Fibroblast of lung (primary cell): ENCODE results near the gene CCK. TPM values are rescaled to one million over a fixed set of nuclear protein-coding genes. Genes with fewer than 3 reads are reported as not detected.

Experiments
- DNase-seq, 2 donors: peaks; one replicate each; pipeline versions ENCODE4 v3.0.0 to v3.0.0-alpha.2; 2010; ENCODE audit warnings: low read depth in 2 of 2
- H2AFZ ChIP-seq: 2 replicates; pipeline ENCODE4 v1.5.1; 2012; ENCODE audit warnings: low read length, control low read depth, inconsistent platforms
- H3K27ac ChIP-seq: 2 replicates; pipeline ENCODE4 v1.5.1; 2011; ENCODE audit warnings: low read length, control low read depth; ENCODE audit not compliant: insufficient read depth
- H3K27me3 ChIP-seq: 2 replicates; pipeline ENCODE4 v1.5.1; 2011; ENCODE audit warnings: mild to moderate bottlenecking, low read length; ENCODE audit not compliant: control insufficient read depth, insufficient read depth
- H3K36me3 ChIP-seq: 2 replicates; pipeline ENCODE4 v1.5.1; 2011; ENCODE audit warnings: low read length; ENCODE audit not compliant: control insufficient read depth, insufficient read depth
- H3K4me1 ChIP-seq: 2 replicates; pipeline ENCODE4 v1.5.1; 2011; ENCODE audit warnings: low read length; ENCODE audit not compliant: control insufficient read depth, insufficient read depth; ENCODE audit errors: extremely low read depth
- H3K4me2 ChIP-seq: 2 replicates; pipeline ENCODE4 v1.5.1; 2011; ENCODE audit warnings: low read length, control low read depth; ENCODE audit not compliant: insufficient read depth; ENCODE audit errors: extremely low read depth
- H3K4me3 ChIP-seq, 4 experiments: fragments of 200-600 bp in 1 of 4; sonication (generic) in 1 of 4; replicated peaks in 1 of 4; 2 replicates each; pipeline ENCODE4 v1.5.1; 2011 to 2016; ENCODE audit warnings: low read length in 4 of 4, low read depth in 3 of 4, mild to moderate bottlenecking in 3 of 4, control low read depth in 2 of 4, inconsistent platforms in 1 of 4, mixed read lengths in 1 of 4; ENCODE audit not compliant: insufficient read depth in 1 of 4; ENCODE audit errors: control extremely low read depth in 1 of 4
- H3K79me2 ChIP-seq: 2 replicates; pipeline ENCODE4 v1.5.1; 2012; ENCODE audit warnings: mild to moderate bottlenecking, low read length, inconsistent platforms; ENCODE audit not compliant: control insufficient read depth, insufficient read depth
- H3K9ac ChIP-seq: 2 replicates; pipeline ENCODE4 v1.5.1; 2011; ENCODE audit warnings: mild to moderate bottlenecking, low read length, control low read depth; ENCODE audit not compliant: insufficient read depth
- H3K9me3 ChIP-seq: 2 replicates; pipeline ENCODE4 v1.5.1; 2012; ENCODE audit warnings: low read depth, low read length; ENCODE audit not compliant: control insufficient read depth, insufficient read depth
- H4K20me1 ChIP-seq: 2 replicates; pipeline ENCODE4 v1.5.1; 2011; ENCODE audit warnings: low read length; ENCODE audit not compliant: control insufficient read depth, insufficient read depth; ENCODE audit errors: extremely low read depth
- CTCF ChIP-seq, 2 donors: IDR thresholded peaks in 1 of 2; conservative IDR thresholded peaks in 1 of 2; 1 replicate in 1 of 2; 2 replicates in 1 of 2; pipeline ENCODE4 v1.5.1; 2011 to 2012; ENCODE audit warnings: low read length in 2 of 2, control low read depth in 1 of 2, inconsistent platforms in 1 of 2, low read depth in 1 of 2, mild to moderate bottlenecking in 1 of 2
- EZH2 ChIP-seq: IDR thresholded peaks from 2 replicates; pipeline ENCODE4 v1.5.1; 2012; ENCODE audit warnings: low read length, control low read depth, mild to moderate bottlenecking; ENCODE audit errors: missing control alignments
- polyA plus RNA-seq, 2 donors: library from polyadenylated mRNA; depleted of rRNA in 1 of 2; stranded (reverse) in 1 of 2; unstranded in 1 of 2; fragments of >200 nt; gene quantifications; 2 replicates each; pipeline ENCODE4 v1.2.1, GENCODE V29; 2011 to 2012; ENCODE audit warnings: missing spikeins in 1 of 2
- total RNA-seq: library from RNA; depleted of rRNA; stranded (reverse); fragments of >200 nt; gene quantifications from 2 replicates; pipeline ENCODE4 v1.2.1, GENCODE V29; 2014

The CCK gene
- total and polyA plus RNA-seq, 2 donors (not counting 1 experiment from before 2014, with no cell fraction given), result 0.33 TPM

DNA sequence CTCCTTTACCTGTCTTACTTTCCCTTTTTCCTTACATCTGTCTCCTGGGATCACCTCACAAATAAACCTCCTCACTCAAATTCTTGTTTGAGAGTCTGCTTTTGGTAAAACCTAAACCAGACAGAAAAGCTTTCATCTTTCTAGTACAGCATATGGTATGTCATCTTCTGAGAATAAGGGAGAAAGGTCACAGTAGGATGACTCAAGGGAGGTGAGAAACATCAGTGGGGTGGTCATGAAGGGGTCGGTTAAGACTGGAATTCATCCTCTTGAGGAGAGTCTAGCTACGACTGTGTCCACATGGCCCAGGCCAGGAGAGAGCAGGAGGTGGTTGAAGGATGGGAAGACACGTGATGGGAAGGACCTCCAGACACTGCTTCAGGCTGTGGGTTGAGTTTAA is 34.8 kb upstream of the CCK start:
- H3K9me3 ChIP-seq, result no peaks in the 10 kb centered on the region
- H3K27ac ChIP-seq, result no peak overlapping the region
- TF ChIP-seq EZH2, result no peak
- no peak for TF ChIP-seq CTCF (conservative IDR thresholded peaks at IDR 0.05 in 1 of 2, IDR thresholded peaks at IDR 0.05 in 1 of 2; ENCODE audit: low read depth in 1 of 2, low read length in 2 of 2)
- H3K4me2 ChIP-seq, result no peak overlapping the region
- H3K9ac ChIP-seq, result no peak overlapping the region
- no peaks in the 10 kb centered on the region for H3K79me2 ChIP-seq
- no peaks in the 10 kb centered on the region for H3K36me3 ChIP-seq
- no peak for DNase-seq
- no peak overlapping the region for H2AFZ ChIP-seq
- no peak overlapping the region for H3K4me3 ChIP-seq
- H3K27me3 ChIP-seq, result no peaks in the 10 kb centered on the region
- H3K4me1 ChIP-seq, result no peaks in the 10 kb centered on the region
- no peaks in the 10 kb centered on the region for H4K20me1 ChIP-seq

DNA sequence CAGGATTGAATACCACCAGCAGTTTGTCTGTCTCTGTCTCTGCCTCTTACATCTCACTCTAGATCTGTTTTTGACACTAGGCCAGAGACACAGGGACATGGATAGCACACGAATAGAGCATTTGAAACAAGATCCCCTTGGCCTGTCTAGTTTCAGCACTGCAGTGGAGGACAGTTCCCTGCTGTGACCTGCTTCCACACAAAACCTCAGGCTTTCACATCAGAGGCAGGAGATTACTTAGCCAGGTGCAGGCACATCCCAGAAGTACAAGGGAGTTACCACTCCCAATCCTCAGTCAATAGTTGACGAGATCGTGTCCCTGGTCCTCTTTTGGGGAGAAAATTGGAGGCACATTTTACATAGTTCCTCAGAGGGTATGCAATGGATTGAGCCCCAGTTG is 34.0 kb upstream of the CCK start:
- TF ChIP-seq CTCF (conservative IDR thresholded peaks at IDR 0.05 in 1 of 2, IDR thresholded peaks at IDR 0.05 in 1 of 2; ENCODE audit: low read depth in 1 of 2, low read length in 2 of 2), result no peak

DNA sequence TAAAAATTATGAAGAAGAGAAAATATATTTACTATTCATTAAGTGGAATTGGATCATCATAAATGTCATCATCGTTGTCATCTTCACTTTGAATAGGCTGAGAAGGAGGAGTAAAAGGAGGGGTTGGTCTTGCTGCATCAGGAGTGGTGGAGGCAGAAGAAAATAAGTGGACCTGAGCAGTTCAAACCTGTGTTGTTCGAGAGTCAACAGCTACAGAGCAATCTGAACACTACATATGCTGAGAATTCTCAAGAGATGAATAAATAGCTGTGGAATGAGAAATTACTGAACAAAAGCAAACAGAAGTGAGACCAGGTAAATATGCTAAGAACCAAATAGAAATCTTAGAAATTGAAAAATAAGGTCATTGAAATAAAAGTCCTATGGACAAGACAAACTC is 32.3 kb upstream of the CCK start:
- H3K36me3 ChIP-seq, result no peaks in the 10 kb centered on the region

More for the DNA sequence above, 34.0 kb upstream of the CCK start:
- DNase-seq, result peak; percentile 27 to 35
- Histone ChIP-seq H3K4me2 (no peak overlapping the region), H3K9ac (no peak overlapping the region), H3K9me3 (no peaks in the 10 kb centered on the region), H4K20me1 (no peaks in the 10 kb centered on the region), H3K4me3 (no peak overlapping the region), H3K27me3 (no peaks in the 10 kb centered on the region), H3K79me2 (no peaks in the 10 kb centered on the region), H2AFZ (no peak overlapping the region), H3K4me1 (no peaks in the 10 kb centered on the region), H3K36me3 (no peaks in the 10 kb centered on the region), H3K27ac (no peak overlapping the region)

More for the DNA sequence above, 32.3 kb upstream of the CCK start:
- Histone ChIP-seq H3K9me3 (no peaks in the 10 kb centered on the region), H3K27ac (no peak overlapping the region), H2AFZ (no peak overlapping the region), H3K4me2 (no peak overlapping the region), H3K4me3 (no peak overlapping the region), H3K79me2 (no peaks in the 10 kb centered on the region), H3K9ac (no peak overlapping the region), H3K27me3 (no peaks in the 10 kb centered on the region), H4K20me1 (no peaks in the 10 kb centered on the region), H3K4me1 (no peaks in the 10 kb centered on the region)
- TF ChIP-seq EZH2 (no peak), CTCF (conservative IDR thresholded peaks at IDR 0.05 in 1 of 2, IDR thresholded peaks at IDR 0.05 in 1 of 2; ENCODE audit: low read depth in 1 of 2, low read length in 2 of 2) (no peak)
- no peak for DNase-seq
